DOHH2 (cell line): ENCODE measurements around the gene GLI1.

Experiments used
- H3F3A ChIP-seq: fragments of 200-600 bp; sonication (generic), shearing (Covaris generic); 2 replicates; pipeline ENCODE4 v1.6.0; 2016; ENCODE audit warnings: antibody characterized with exemption, mild to moderate bottlenecking; ENCODE audit not compliant: control insufficient read depth, insufficient read depth
- H3K27ac ChIP-seq: fragments of 200-600 bp; sonication (generic); 2 replicates; pipeline ENCODE4 v1.5.1; 2014; ENCODE audit warnings: low read depth, mild to moderate bottlenecking, low read length, moderate library complexity
- H3K27me3 ChIP-seq: fragments of 200-600 bp; sonication (generic); 2 replicates; pipeline ENCODE4 v1.6.1; 2014; ENCODE audit warnings: mild to moderate bottlenecking, low read length, mixed read lengths; ENCODE audit not compliant: control insufficient read depth
- H3K36me3 ChIP-seq: fragments of 200-600 bp; sonication (generic); 2 replicates; pipeline ENCODE4 v1.6.1; 2014; ENCODE audit warnings: mild to moderate bottlenecking, low read length, moderate library complexity, mixed read lengths; ENCODE audit not compliant: control insufficient read depth
- H3K4me1 ChIP-seq: fragments of 200-600 bp; sonication (generic); 2 replicates; pipeline ENCODE4 v1.6.1; 2014; ENCODE audit warnings: mild to moderate bottlenecking, low read length, mixed read lengths; ENCODE audit not compliant: control insufficient read depth
- H3K4me2 ChIP-seq: fragments of 200-600 bp; sonication (generic); 2 replicates; pipeline ENCODE4 v1.6.0; 2014; ENCODE audit warnings: mild to moderate bottlenecking, low read length, moderate library complexity
- H3K4me3 ChIP-seq: fragments of 200-600 bp; sonication (generic); 2 replicates; pipeline ENCODE4 v1.5.1; 2014; ENCODE audit warnings: mild to moderate bottlenecking, low read length, mixed read lengths
- H3K79me2 ChIP-seq: fragments of 200-600 bp; sonication (generic); 2 replicates; pipeline ENCODE4 v1.6.1; 2014; ENCODE audit warnings: mild to moderate bottlenecking, low read length, mixed read lengths; ENCODE audit not compliant: control insufficient read depth
- H3K9me2 ChIP-seq: fragments of 200-600 bp; sonication (generic); replicated peaks from 2 replicates; pipeline ENCODE4 v1.6.1; 2014; ENCODE audit warnings: mild to moderate bottlenecking, low read length, mixed read lengths; ENCODE audit not compliant: control insufficient read depth
- H3K9me3 ChIP-seq: fragments of 200-600 bp; sonication (generic); 2 replicates; pipeline ENCODE4 v1.6.1; 2014; ENCODE audit warnings: antibody characterized with exemption, low read length, mixed read lengths; ENCODE audit not compliant: control insufficient read depth, insufficient read depth
- H4K20me1 ChIP-seq: fragments of 200-600 bp; sonication (generic); 2 replicates; pipeline ENCODE4 v1.6.0; 2014; ENCODE audit warnings: low read depth, mild to moderate bottlenecking, antibody characterized with exemption, low read length, moderate library complexity; ENCODE audit not compliant: control insufficient read depth, insufficient read depth
- EZH2phosphoT487 ChIP-seq: fragments of 200-600 bp; sonication (generic); IDR thresholded peaks from 2 replicates; pipeline ENCODE4 v1.6.1; 2017; ENCODE audit warnings: borderline replicate concordance, mild to moderate bottlenecking, antibody characterized with exemption, low read length, moderate library complexity, mixed read lengths
- TF ChIP-seq, protein P1 (sequence below): fragments of 200-600 bp; sonication (generic); IDR thresholded peaks from one replicate; pipeline ENCODE4 v1.5.1; 2014; ENCODE audit warnings: antibody characterized with exemption, mild to moderate bottlenecking, low read depth, low read length; ENCODE audit not compliant: poor library complexity, severe bottlenecking

GLI1 gene

DNA sequence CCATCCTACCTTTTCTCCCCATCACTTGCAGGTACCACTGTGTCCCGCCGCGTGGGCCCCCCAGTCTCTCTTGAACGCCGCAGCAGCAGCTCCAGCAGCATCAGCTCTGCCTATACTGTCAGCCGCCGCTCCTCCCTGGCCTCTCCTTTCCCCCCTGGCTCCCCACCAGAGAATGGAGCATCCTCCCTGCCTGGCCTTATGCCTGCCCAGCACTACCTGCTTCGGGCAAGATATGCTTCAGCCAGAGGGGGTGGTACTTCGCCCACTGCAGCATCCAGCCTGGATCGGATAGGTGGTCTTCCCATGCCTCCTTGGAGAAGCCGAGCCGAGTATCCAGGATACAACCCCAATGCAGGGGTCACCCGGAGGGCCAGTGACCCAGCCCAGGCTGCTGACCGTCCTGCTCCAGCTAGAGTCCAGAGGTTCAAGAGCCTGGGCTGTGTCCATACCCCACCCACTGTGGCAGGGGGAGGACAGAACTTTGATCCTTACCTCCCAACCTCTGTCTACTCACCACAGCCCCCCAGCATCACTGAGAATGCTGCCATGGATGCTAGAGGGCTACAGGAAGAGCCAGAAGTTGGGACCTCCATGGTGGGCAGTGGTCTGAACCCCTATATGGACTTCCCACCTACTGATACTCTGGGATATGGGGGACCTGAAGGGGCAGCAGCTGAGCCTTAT, 10.8 kb downstream of the GLI1 start:
- no peaks in the 10 kb centered on the region for H3K27me3 ChIP-seq
- TF ChIP-seq EZH2phosphoT487 = no peak
- TF ChIP-seq, protein P1, sequence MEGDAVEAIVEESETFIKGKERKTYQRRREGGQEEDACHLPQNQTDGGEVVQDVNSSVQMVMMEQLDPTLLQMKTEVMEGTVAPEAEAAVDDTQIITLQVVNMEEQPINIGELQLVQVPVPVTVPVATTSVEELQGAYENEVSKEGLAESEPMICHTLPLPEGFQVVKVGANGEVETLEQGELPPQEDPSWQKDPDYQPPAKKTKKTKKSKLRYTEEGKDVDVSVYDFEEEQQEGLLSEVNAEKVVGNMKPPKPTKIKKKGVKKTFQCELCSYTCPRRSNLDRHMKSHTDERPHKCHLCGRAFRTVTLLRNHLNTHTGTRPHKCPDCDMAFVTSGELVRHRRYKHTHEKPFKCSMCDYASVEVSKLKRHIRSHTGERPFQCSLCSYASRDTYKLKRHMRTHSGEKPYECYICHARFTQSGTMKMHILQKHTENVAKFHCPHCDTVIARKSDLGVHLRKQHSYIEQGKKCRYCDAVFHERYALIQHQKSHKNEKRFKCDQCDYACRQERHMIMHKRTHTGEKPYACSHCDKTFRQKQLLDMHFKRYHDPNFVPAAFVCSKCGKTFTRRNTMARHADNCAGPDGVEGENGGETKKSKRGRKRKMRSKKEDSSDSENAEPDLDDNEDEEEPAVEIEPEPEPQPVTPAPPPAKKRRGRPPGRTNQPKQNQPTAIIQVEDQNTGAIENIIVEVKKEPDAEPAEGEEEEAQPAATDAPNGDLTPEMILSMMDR = no peak
- H4K20me1 ChIP-seq = no peaks in the 10 kb centered on the region

DNA sequence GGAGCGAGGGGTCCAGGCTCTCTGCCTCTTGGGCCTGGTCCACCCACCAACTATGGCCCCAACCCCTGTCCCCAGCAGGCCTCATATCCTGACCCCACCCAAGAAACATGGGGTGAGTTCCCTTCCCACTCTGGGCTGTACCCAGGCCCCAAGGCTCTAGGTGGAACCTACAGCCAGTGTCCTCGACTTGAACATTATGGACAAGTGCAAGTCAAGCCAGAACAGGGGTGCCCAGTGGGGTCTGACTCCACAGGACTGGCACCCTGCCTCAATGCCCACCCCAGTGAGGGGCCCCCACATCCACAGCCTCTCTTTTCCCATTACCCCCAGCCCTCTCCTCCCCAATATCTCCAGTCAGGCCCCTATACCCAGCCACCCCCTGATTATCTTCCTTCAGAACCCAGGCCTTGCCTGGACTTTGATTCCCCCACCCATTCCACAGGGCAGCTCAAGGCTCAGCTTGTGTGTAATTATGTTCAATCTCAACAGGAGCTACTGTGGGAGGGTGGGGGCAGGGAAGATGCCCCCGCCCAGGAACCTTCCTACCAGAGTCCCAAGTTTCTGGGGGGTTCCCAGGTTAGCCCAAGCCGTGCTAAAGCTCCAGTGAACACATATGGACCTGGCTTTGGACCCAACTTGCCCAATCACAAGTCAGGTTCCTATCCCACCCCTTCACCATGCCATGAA, 11.5 kb downstream of the GLI1 start:
- peaks cover 47% of the 10 kb centered on the region; the same call in 1 of the 2 replicates for H3K36me3 ChIP-seq
- H3K4me2 ChIP-seq = no peak overlapping the region
- no peak for TF ChIP-seq EZH2phosphoT487

More for the DNA sequence above, 10.8 kb downstream of the GLI1 start:
- Histone ChIP-seq H3K4me2 (no peak overlapping the region), H3K27ac (no peak overlapping the region), H3K36me3 (peaks cover 47% of the 10 kb centered on the region; the same call in 1 of the 2 replicates), H3F3A (0 out of 2 replicates have a peak, but pooled peaks cover 3% of the 10 kb centered on the region), H3K9me3 (no peaks in the 10 kb centered on the region), H3K79me2 (no peaks in the 10 kb centered on the region), H3K4me1 (peaks cover 16% of the 10 kb centered on the region), H3K4me3 (no peak overlapping the region), H3K9me2 (no peaks in the 10 kb centered on the region)

DNA sequence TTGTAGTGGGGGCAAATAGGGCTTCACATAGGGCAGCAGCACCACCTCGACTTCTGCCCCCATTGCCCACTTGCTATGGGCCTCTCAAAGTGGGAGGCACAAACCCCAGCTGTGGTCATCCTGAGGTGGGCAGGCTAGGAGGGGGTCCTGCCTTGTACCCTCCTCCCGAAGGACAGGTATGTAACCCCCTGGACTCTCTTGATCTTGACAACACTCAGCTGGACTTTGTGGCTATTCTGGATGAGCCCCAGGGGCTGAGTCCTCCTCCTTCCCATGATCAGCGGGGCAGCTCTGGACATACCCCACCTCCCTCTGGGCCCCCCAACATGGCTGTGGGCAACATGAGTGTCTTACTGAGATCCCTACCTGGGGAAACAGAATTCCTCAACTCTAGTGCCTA, 12.1 kb downstream of the GLI1 start:
- H3K27ac ChIP-seq = no peak overlapping the region
- H3K27me3 ChIP-seq = no peaks in the 10 kb centered on the region
- peaks cover 25% of the 10 kb centered on the region for H3K4me1 ChIP-seq
- peaks cover 10% of the 10 kb centered on the region for H3K79me2 ChIP-seq
- H3K4me2 ChIP-seq = no peak overlapping the region
- H3K9me2 ChIP-seq = no peaks in the 10 kb centered on the region
- H3K36me3 ChIP-seq = peaks cover 51% of the 10 kb centered on the region; the same call in 1 of the 2 replicates
- H3K4me3 ChIP-seq = no peak overlapping the region
- TF ChIP-seq, protein P1 = no peak
- no peak for TF ChIP-seq EZH2phosphoT487
- H4K20me1 ChIP-seq = no peaks in the 10 kb centered on the region
- H3F3A ChIP-seq = 0 out of 2 replicates have a peak, but pooled peaks cover 3% of the 10 kb centered on the region
- H3K9me3 ChIP-seq = no peaks in the 10 kb centered on the region

More for the DNA sequence above, 11.5 kb downstream of the GLI1 start:
- H4K20me1 ChIP-seq = no peaks in the 10 kb centered on the region
- no peak overlapping the region for H3K4me3 ChIP-seq
- no peaks in the 10 kb centered on the region for H3K27me3 ChIP-seq
- H3K9me3 ChIP-seq = no peaks in the 10 kb centered on the region
- H3K9me2 ChIP-seq = no peaks in the 10 kb centered on the region
- H3K27ac ChIP-seq = no peak overlapping the region
- H3K4me1 ChIP-seq = peaks cover 19% of the 10 kb centered on the region
- H3F3A ChIP-seq = 0 out of 2 replicates have a peak, but pooled peaks cover 3% of the 10 kb centered on the region
- peaks cover 5% of the 10 kb centered on the region for H3K79me2 ChIP-seq

GRCh38 chr12:57472391-57472790, 12.8 kb downstream of the GLI1 start:
- H3K4me3 ChIP-seq = no peak overlapping the region
- no peak overlapping the region for H3K27ac ChIP-seq
- H3K9me2 ChIP-seq = no peaks in the 10 kb centered on the region
- no peaks in the 10 kb centered on the region for H3K9me3 ChIP-seq
- peaks cover 26% of the 10 kb centered on the region for H3K4me1 ChIP-seq
- H3K27me3 ChIP-seq = no peaks in the 10 kb centered on the region
- H3K4me2 ChIP-seq = no peak overlapping the region
- H3F3A ChIP-seq = no peaks in the 10 kb centered on the region
- H3K36me3 ChIP-seq = peaks cover 56% of the 10 kb centered on the region
- no peaks in the 10 kb centered on the region for H4K20me1 ChIP-seq
- H3K79me2 ChIP-seq = peaks cover 18% of the 10 kb centered on the region
- TF ChIP-seq, protein P1 = no peak
- no peak for TF ChIP-seq EZH2phosphoT487
